HG02642 (cell line): ENCODE measurements around the gene VRTN.
"Not testable (repeated sequence)": the region's sequence is repeated elsewhere in the genome, so short reads cannot be mapped to it uniquely, and the experiment has no call there.

Source experiments
- ATAC-seq: cut with Tn5 transposase; IDR thresholded peaks from one replicate; pipeline ENCODE4 v1.9.1; 2021; ENCODE audit warnings: mild to moderate bottlenecking; ENCODE audit not compliant: unreplicated experiment, poor library complexity

Gene VRTN

GRCh38 chr14:74347795-74348100 is 523 bp upstream of the VRTN start:
- ATAC-seq, result no peak

- no peak for ATAC-seq
Observed at GRCh38 chr14:74348735-74349463, 628 bp downstream of the VRTN start.

GRCh38 chr14:74349757-74350156 is 1.5 kb downstream of the VRTN start:
- ATAC-seq, result no peak

GRCh38 chr14:74350211-74350927 is 2.1 kb downstream of the VRTN start:
- ATAC-seq, result no peak

- no peak for ATAC-seq
Observed at GRCh38 chr14:74350928-74351323, 2.7 kb downstream of the VRTN start.

GRCh38 chr14:74356892-74357575 is 8.8 kb downstream of the VRTN start:
- no peak for ATAC-seq

GRCh38 chr14:74357585-74357984 is 9.3 kb downstream of the VRTN start:
- no peak for ATAC-seq

- no peak for ATAC-seq
Observed at GRCh38 chr14:74358176-74358829, 10.0 kb downstream of the VRTN start.

- no peak for ATAC-seq
Observed at GRCh38 chr14:74360163-74360562, 11.9 kb downstream of the VRTN start.

- ATAC-seq, result no peak
Observed at GRCh38 chr14:74362361-74362915, 14.2 kb downstream of the VRTN start.

GRCh38 chr14:74364271-74364880 is 16.1 kb downstream of the VRTN start:
- ATAC-seq, result no peak

GRCh38 chr14:74368026-74368425 is 19.8 kb downstream of the VRTN start:
- no peak for ATAC-seq

- no peak for ATAC-seq
Observed at GRCh38 chr14:74368441-74368840, 20.2 kb downstream of the VRTN start.

GRCh38 chr14:74377976-74378690 is 29.9 kb downstream of the VRTN start:
- no peak for ATAC-seq

- ATAC-seq, result no peak
Observed at GRCh38 chr14:74380172-74380571, 31.9 kb downstream of the VRTN start.

- no peak for ATAC-seq
Observed at GRCh38 chr14:74380845-74381244, 32.6 kb downstream of the VRTN start.

- ATAC-seq, result not testable (repeated sequence)
Observed at GRCh38 chr14:74381571-74381970, 33.3 kb downstream of the VRTN start.

GRCh38 chr14:74382231-74382630 is 34.0 kb downstream of the VRTN start:
- ATAC-seq, result no peak

GRCh38 chr14:74389980-74390379 is 41.7 kb downstream of the VRTN start:
- no peak for ATAC-seq

- not testable (repeated sequence) for ATAC-seq
Observed at GRCh38 chr14:74390505-74390904, 42.2 kb downstream of the VRTN start.
